Transverse colon (tissue), 4 donors: ENCODE results near the gene SMARCD2. TPM values are rescaled to one million over a fixed set of nuclear protein-coding genes. Genes with fewer than 3 reads are reported as not detected.

Experiments
- DNase-seq: peaks from one replicate; pipeline ENCODE4 v3.0.0-alpha.2; 2019
- H3K27ac ChIP-seq, 4 donors: fragments of 200-600 bp; sonication (generic); 2 replicates each; pipeline ENCODE4 v1.5.1; 2016 to 2018; ENCODE audit warnings: inconsistent platforms in 4 of 4
- H3K27me3 ChIP-seq: fragments of 200-600 bp; sonication (generic); 2 replicates; pipeline ENCODE4 v1.5.1; 2017; ENCODE audit warnings: inconsistent platforms
- H3K36me3 ChIP-seq, 4 donors: fragments of 200-600 bp; sonication (generic); 2 replicates each; pipeline ENCODE4 v1.5.1; 2017 to 2019; ENCODE audit warnings: inconsistent platforms in 4 of 4
- H3K4me1 ChIP-seq, 4 donors: fragments of 200-600 bp; sonication (generic); 2 replicates each; pipeline ENCODE4 v1.5.1; 2017 to 2020; ENCODE audit warnings: inconsistent platforms in 4 of 4
- H3K4me3 ChIP-seq, 4 donors: fragments of 200-600 bp; sonication (generic); 1 replicate in 1 of 4; 2 replicates in 3 of 4; pipeline versions ENCODE4 v1.5.1 to v1.6.1; 2017 to 2019; ENCODE audit warnings: inconsistent platforms in 4 of 4
- H3K9me3 ChIP-seq, 2 donors: fragments of 200-600 bp; sonication (generic); 2 replicates each; pipeline ENCODE4 v1.5.1; 2017 to 2019; ENCODE audit warnings: inconsistent platforms in 2 of 2
- EP300 ChIP-seq: sonication (generic); formaldehyde crosslinking; IDR thresholded peaks from one replicate; pipeline ENCODE4 v1.6.1; 2017; ENCODE audit warnings: antibody characterized with exemption, low read depth
- POLR2A ChIP-seq: fragments of 450-650 bp; IDR thresholded peaks from one replicate; pipeline ENCODE4 v1.6.1; 2016; ENCODE audit warnings: antibody characterized with exemption, mild to moderate bottlenecking, moderate library complexity
- POLR2AphosphoS5 ChIP-seq, 3 donors: sonication (generic); formaldehyde crosslinking; IDR thresholded peaks; one replicate each; pipeline ENCODE4 v1.6.1; 2016; ENCODE audit warnings: antibody characterized with exemption in 3 of 3
- WGBS, 2 donors: methylation state at CpG; one replicate each; pipeline ENCODE4 v1.1.5; 2018; ENCODE audit warnings: low coverage in 1 of 2; 5-methylcytosine and 5-hydroxymethylcytosine counted together
- in situ Hi-C, 4 donors: fragments of 200-750 bp; cut with MboI; loops; one replicate each; pipeline versions ENCODE4 v1.15.0 to v1.15.1; 2017; ENCODE audit warnings: low sequenced_read_pairs in 3 of 4, low pct_ligation_motif_present in 1 of 4, low pct_unique_long_range_greater_than_20kb in 1 of 4
- intact Hi-C: fragments of 100-400 bp; cut with DNase I; formaldehyde crosslinking; loops from one replicate; pipeline ENCODE4 v1.15.1; 2023; ENCODE audit warnings: low total_unique reads
- total RNA-seq, 4 donors: library from RNA; depleted of rRNA; stranded (reverse); fragments of >200 nt; gene quantifications; one replicate each; pipeline ENCODE4 v1.1.0, GENCODE V29; 2016
- TF ChIP-seq, protein P1 (sequence below), 5 experiments: fragments of 200-600 bp in 3 of 5; fragments of 450-650 bp in 2 of 5; sonication (generic) in 3 of 5; IDR thresholded peaks; 1 replicate in 2 of 5; 2 replicates in 3 of 5; pipeline ENCODE4 v1.5.1; 2016 to 2017; ENCODE audit warnings: antibody characterized with exemption in 5 of 5, inconsistent platforms in 3 of 5, mild to moderate bottlenecking in 2 of 5, moderate library complexity in 1 of 5

SMARCD2 gene
- total RNA-seq, 4 donors from 2014 or later = 99.0 to 130 (median 109) TPM

- peaks cover 0 to 84% (median 33%) of the 10 kb centered on the region in 4 donors for H3K36me3 ChIP-seq
- 88 to 94% methylated on average over 3 of the region's 3 CpGs for WGBS, 2 donors
- TF ChIP-seq EP300 (no peak), POLR2A (no peak), POLR2AphosphoS5 (IDR thresholded peaks at IDR 0.05) (no peak)
- TF ChIP-seq, protein P1, sequence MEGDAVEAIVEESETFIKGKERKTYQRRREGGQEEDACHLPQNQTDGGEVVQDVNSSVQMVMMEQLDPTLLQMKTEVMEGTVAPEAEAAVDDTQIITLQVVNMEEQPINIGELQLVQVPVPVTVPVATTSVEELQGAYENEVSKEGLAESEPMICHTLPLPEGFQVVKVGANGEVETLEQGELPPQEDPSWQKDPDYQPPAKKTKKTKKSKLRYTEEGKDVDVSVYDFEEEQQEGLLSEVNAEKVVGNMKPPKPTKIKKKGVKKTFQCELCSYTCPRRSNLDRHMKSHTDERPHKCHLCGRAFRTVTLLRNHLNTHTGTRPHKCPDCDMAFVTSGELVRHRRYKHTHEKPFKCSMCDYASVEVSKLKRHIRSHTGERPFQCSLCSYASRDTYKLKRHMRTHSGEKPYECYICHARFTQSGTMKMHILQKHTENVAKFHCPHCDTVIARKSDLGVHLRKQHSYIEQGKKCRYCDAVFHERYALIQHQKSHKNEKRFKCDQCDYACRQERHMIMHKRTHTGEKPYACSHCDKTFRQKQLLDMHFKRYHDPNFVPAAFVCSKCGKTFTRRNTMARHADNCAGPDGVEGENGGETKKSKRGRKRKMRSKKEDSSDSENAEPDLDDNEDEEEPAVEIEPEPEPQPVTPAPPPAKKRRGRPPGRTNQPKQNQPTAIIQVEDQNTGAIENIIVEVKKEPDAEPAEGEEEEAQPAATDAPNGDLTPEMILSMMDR (IDR thresholded peaks at IDR 0.05) = no peak
- intact Hi-C loops = no loop called here
- H3K27me3 ChIP-seq = no peaks in the 10 kb centered on the region
- no peaks in the 10 kb centered on the region for H3K9me3 ChIP-seq
- no peaks in the 10 kb centered on the region for H3K4me1 ChIP-seq
- in situ Hi-C loops = no loop called here
- H3K4me3 ChIP-seq = no peak overlapping the region
- no peak overlapping the region for H3K27ac ChIP-seq
- no peak for DNase-seq
Measured at GRCh38 chr17:63792055-63792729, 50.3 kb downstream of the SMARCD2 start.

- peaks cover 0 to 73% (median 26%) of the 10 kb centered on the region in 4 donors for H3K36me3 ChIP-seq
- no peak overlapping the region for H3K4me3 ChIP-seq
- WGBS, 2 donors = 89 to 95% methylated on average over 6 of the region's 6 CpGs
- intact Hi-C loops (no loop called here), in situ Hi-C loops (no loop called here)
- peaks cover 0 to 6% (median 0%) of the 10 kb centered on the region in 4 donors for H3K4me1 ChIP-seq
- TF ChIP-seq EP300 = no peak
- no peak for TF ChIP-seq POLR2A
- TF ChIP-seq, protein P1 (IDR thresholded peaks at IDR 0.05) = no peak
- no peaks in the 10 kb centered on the region for H3K27me3 ChIP-seq
- DNase-seq = no peak
- no peaks in the 10 kb centered on the region for H3K9me3 ChIP-seq
- H3K27ac ChIP-seq = no peak overlapping the region
Measured at GRCh38 chr17:63790057-63790456, 52.4 kb downstream of the SMARCD2 start.

DNA sequence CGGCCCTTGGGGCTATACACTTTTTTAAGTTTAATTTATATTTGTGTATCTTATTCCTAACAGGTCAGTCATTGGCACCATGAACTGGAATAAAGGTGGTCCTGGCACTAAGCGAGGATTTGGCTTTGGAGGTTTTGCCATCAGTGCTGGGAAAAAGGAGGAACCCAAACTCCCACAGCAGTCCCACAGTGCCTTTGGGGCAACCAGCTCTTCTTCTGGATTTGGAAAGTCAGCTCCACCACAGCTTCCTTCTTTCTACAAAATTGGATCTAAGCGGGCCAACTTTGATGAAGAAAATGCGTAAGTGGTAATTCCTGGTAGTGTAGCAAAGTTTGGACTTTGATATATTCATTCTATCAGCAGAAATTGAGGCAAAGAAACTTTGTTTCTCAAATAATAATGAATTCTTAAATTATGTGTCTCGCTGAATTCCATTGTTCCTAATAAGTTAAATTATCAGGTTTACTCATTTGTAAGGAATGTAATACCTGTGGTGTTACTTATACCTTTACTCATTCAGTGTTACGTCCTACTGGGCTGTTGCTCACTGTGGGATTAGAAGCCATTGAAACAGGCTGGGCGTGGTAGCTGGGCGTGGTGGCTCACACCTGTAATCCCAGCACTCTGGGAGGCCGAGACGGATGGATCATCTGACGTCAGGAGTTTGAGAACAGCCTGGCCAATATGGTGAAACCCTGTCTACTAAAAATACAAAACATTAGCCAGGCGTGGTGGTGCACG is 55.3 kb downstream of the SMARCD2 start:
- H3K36me3 ChIP-seq = peaks cover 0 to 47% (median 12%) of the 10 kb centered on the region in 4 donors

DNA sequence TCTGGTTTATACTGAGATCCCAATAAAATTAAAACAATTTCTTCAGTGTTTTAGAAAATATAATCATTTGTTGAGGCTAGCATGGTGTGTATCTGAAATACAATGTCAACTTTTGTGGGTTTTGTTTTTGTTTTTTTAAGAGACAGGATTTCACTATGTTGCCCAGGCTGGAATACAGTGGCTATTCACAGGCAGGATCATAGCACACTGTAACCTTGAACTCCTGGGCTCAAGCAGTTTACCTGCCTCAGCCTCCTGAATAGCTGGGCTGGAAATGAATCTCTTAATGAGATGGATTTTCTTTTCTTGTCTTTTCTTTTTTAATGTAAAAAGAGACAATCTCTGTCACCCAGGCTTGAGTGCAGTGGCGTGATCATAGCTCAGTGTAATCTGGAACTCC is 56.4 kb downstream of the SMARCD2 start:
- H3K9me3 ChIP-seq = no peaks in the 10 kb centered on the region
- intact Hi-C loops (no loop called here), in situ Hi-C loops (no loop called here)
- no peak overlapping the region for H3K4me3 ChIP-seq
- TF ChIP-seq, protein P1 (IDR thresholded peaks at IDR 0.05) = no peak
- TF ChIP-seq POLR2AphosphoS5 (IDR thresholded peaks at IDR 0.05) (no peak), EP300 (no peak), POLR2A (no peak)
- no peak for DNase-seq
- peaks cover 0 to 37% (median 10%) of the 10 kb centered on the region in 4 donors for H3K36me3 ChIP-seq
- H3K4me1 ChIP-seq = peaks cover 0 to 12% (median 2%) of the 10 kb centered on the region in 4 donors
- no peaks in the 10 kb centered on the region for H3K27me3 ChIP-seq
- WGBS, 2 donors = 83 to 100% methylated on average over 1 of the region's 1 CpG
- no peak overlapping the region for H3K27ac ChIP-seq

More for the DNA sequence above, 55.3 kb downstream of the SMARCD2 start:
- Histone ChIP-seq H3K4me3 (no peak overlapping the region), H3K27me3 (no peaks in the 10 kb centered on the region), H3K27ac (no peak overlapping the region), H3K4me1 (peaks cover 0 to 11% (median 2%) of the 10 kb centered on the region in 4 donors), H3K9me3 (no peaks in the 10 kb centered on the region)
- TF ChIP-seq EP300 = no peak
- TF ChIP-seq POLR2AphosphoS5 (IDR thresholded peaks at IDR 0.05) = no peak
- TF ChIP-seq, protein P1 (IDR thresholded peaks at IDR 0.05) = no peak
- no peak for TF ChIP-seq POLR2A
- in situ Hi-C loops (no loop called here), intact Hi-C loops (no loop called here)
- no peak for DNase-seq
- WGBS, 2 donors = 87 to 94% methylated on average over 8 to 13 of the region's 13 CpGs
